T-helper 17 cell (primary cell): ENCODE results near the gene SCPEP1. TPM values are rescaled to one million over a fixed set of nuclear protein-coding genes. Genes with fewer than 3 reads are reported as not detected.
A peak's percentile ranks its signal among the peaks of the same experiment; 100 is the strongest.

Experiments
- ATAC-seq: fragments of 150-1000 bp; cut with Tn5 transposase; 2 replicates; pipeline ENCODE4 v1.10.0; 2021; ENCODE audit warnings: mild to moderate bottlenecking, moderate library complexity
- DNase-seq, 3 donors: peaks; one replicate each; pipeline versions ENCODE4 v3.0.0 to v3.0.0-alpha.2; 2020 to 2021
- H3K9me3 ChIP-seq: one replicate; pipeline ENCODE4 v1.7.0; 2013; ENCODE audit warnings: low read length, mild to moderate bottlenecking; ENCODE audit not compliant: control insufficient read depth, poor library complexity, severe bottlenecking
- H3K27ac Mint-ChIP-seq: one replicate; pipeline ENCODE4 v1.8.0; 2022; ENCODE audit warnings: mild to moderate bottlenecking, moderate library complexity, mixed read lengths
- H3K27me3 Mint-ChIP-seq: one replicate; pipeline ENCODE4 v1.8.0; 2022; ENCODE audit warnings: mixed read lengths
- H3K36me3 Mint-ChIP-seq: one replicate; pipeline ENCODE4 v1.8.0; 2022; ENCODE audit warnings: low read depth, mixed read lengths
- H3K4me1 Mint-ChIP-seq: one replicate; pipeline ENCODE4 v1.8.0; 2022; ENCODE audit warnings: mild to moderate bottlenecking, mixed read lengths
- H3K4me3 Mint-ChIP-seq: one replicate; pipeline ENCODE4 v1.8.0; 2022; ENCODE audit warnings: mild to moderate bottlenecking, moderate library complexity, mixed read lengths
- total RNA-seq, 4 donors: library from RNA in 2 of 4; stranded (reverse) in 2 of 4; gene quantifications; one replicate each; pipeline ENCODE4 v1.2.3 and lab custom pipeline; 2022 to 2026

SCPEP1 gene
- total RNA-seq, 2 donors from 2014 or later, result 17.7 to 21.9 TPM

DNA sequence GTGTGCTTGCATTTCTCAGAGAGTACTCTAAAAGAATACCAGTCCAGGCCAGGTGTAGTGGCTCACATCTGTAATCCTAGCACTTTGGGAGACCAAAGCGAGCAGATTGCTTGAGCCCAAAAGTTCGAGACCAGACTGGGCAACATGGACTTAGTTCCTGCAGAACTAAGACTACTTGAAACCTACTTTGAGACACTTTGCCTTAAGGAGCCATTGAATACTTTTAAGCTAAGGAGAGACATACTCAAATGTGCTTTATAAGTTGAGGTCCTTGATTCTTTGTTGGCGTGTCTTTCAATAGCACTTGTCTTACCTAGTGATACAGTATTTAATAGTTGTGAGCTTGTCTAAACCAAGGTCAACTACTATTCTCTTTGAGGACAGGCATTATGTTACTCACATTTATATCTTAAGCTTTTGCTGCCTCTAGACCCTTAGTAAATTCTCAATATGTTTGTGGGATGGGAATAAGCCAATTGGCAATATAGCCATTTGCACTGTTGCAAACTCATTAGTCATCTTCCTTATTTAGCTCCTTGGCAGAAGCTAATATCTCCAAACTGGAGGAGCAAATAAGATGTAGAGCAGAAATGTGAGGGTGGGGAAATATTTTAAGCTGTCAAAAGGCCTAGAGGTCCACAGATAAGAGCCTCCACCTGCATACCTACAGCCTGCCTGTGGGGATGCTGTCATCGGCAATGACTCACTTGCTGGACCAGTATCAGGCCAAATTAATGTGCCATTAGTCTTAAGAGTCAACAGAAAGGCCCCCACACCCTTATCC lies 16.3 kb downstream of the SCPEP1 start:
- H3K27ac Mint-ChIP-seq, result no peak overlapping the region

DNA sequence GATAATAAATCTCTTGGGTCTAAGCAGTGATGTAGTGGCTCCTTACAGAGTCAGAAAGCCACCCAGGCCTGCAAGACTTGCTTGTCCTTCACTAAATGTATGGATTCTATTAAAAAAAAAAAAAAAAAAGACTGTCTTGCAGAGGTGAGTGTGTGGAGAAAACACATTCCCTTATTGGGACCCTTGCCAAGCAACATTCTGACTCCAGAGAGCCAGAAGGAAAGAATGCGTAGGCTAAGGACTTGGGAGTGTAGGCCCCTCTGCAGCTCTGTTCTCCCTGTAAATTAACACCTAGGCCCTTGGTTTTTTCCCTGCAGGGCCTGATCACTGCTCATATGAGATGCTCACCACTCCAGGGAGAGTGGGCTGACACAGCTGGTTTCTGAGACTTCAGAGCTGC lies 17.8 kb downstream of the SCPEP1 start:
- no peak for ATAC-seq
- H3K9me3 ChIP-seq, result no peaks in the 10 kb centered on the region
- Mint-ChIP-seq H3K27me3 (no peaks in the 10 kb centered on the region), H3K27ac (no peak overlapping the region), H3K4me1 (no peaks in the 10 kb centered on the region), H3K4me3 (no peak overlapping the region), H3K36me3 (no peaks in the 10 kb centered on the region)
- DNase-seq, result no peak

More for the DNA sequence above, 16.3 kb downstream of the SCPEP1 start:
- Mint-ChIP-seq H3K36me3 (peaks cover 2% of the 10 kb centered on the region), H3K27me3 (no peaks in the 10 kb centered on the region), H3K4me3 (no peak overlapping the region), H3K4me1 (no peaks in the 10 kb centered on the region)
- ATAC-seq (no peak), DNase-seq (no peak)
- no peaks in the 10 kb centered on the region for H3K9me3 ChIP-seq

DNA sequence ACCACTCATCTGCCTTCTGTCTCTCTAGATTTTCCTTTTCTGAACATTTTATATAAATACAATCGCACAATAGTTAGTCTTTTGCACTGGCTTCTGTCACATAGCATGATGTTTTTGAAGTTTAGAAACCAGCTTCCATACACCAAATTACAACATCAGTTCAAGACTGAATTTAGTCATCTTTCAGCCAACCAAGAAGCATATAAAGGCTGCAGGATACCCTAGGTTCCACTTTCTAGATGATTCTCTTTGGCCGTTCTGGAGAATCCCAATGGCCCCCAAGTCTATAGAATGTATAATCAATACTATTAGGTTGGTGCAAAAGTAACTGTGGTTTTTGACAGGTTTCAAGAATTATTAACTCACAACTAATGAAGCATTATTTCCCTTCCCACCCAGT lies 19.4 kb downstream of the SCPEP1 start:
- no peak overlapping the region for H3K4me3 Mint-ChIP-seq
- DNase-seq (no peak), ATAC-seq (no peak)
- no peaks in the 10 kb centered on the region for H3K36me3 Mint-ChIP-seq
- H3K27ac Mint-ChIP-seq, result no peak overlapping the region
- no peaks in the 10 kb centered on the region for H3K27me3 Mint-ChIP-seq
- no peaks in the 10 kb centered on the region for H3K4me1 Mint-ChIP-seq
- no peaks in the 10 kb centered on the region for H3K9me3 ChIP-seq

DNA sequence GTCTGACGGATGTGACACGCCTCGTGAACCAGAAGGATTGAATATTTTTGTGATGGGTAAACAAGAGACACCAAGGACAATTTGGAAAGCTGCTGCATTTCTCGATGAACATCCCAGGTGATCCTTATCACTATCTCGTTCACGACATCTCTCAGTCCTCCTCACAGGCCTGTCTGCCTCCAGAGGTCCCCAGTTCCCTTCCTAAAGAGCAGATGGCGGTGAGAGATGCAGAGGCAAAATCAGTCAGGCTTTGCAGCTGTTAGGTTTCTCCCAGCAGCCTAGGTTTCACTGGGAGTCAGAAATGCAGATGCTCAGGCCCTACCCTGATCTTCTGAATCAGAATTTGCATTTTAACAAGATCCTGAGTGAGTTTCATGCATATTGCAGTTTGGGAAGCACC lies 23.6 kb downstream of the SCPEP1 start:
- no peaks in the 10 kb centered on the region for H3K9me3 ChIP-seq
- H3K4me1 Mint-ChIP-seq, result no peaks in the 10 kb centered on the region
- no peak for DNase-seq
- no peaks in the 10 kb centered on the region for H3K27me3 Mint-ChIP-seq
- no peak for ATAC-seq
- no peaks in the 10 kb centered on the region for H3K36me3 Mint-ChIP-seq
- no peak overlapping the region for H3K27ac Mint-ChIP-seq
- H3K4me3 Mint-ChIP-seq, result no peak overlapping the region

DNA sequence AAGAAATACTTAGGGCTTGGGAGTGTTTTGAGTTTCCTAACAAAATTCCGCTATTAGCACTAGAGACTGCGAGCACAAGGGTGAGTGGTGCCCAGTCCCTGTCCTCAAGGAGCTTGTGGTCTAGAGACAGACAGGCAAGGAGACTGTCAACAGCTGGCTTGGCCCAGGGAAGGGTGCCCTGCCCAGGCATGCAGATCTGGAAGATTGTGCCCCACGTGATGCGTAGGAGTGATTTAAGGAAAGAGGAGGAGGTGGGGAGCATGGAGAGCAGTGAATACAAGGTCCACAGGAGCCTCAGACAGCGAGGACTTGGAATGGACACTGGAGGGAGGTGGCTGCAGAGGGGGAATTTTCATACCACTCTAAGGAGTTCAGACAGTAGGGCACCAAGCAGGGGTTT lies 25.0 kb downstream of the SCPEP1 start:
- Mint-ChIP-seq H3K27me3 (no peaks in the 10 kb centered on the region), H3K4me3 (no peak overlapping the region), H3K4me1 (no peaks in the 10 kb centered on the region), H3K36me3 (no peaks in the 10 kb centered on the region), H3K27ac (no peak overlapping the region)
- no peaks in the 10 kb centered on the region for H3K9me3 ChIP-seq
- DNase-seq (no peak), ATAC-seq (no peak)

DNA sequence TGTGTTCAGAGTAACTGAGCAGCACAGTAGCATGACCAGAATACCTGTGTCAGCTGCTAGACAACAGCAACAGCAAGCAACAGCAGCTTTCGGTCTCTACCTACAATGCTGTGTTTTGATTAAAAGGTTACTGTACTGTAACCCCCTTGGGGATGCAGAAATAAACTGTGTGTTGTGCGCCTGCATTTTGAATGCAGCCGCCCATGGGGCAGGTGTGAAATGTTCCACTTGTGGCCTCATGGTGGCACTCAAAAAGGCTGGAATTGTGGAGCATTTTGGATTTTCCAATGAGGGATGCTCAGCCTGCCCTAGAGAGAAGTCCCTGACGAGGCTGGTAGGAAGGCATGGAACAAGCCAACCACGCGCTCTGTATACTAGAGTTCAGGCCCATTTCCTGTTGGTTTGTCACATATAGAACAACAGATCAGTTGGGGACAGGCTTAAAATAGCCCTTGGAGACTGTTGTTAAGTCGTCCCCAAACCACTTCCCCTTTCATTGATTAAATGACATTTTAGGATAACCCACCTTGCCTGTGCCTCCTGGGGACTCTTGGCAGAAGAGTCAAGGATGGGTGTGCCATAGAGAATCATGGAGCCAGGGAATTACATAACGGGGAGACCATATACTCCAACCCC lies 27.1 kb downstream of the SCPEP1 start:
- no peak for DNase-seq

DNA sequence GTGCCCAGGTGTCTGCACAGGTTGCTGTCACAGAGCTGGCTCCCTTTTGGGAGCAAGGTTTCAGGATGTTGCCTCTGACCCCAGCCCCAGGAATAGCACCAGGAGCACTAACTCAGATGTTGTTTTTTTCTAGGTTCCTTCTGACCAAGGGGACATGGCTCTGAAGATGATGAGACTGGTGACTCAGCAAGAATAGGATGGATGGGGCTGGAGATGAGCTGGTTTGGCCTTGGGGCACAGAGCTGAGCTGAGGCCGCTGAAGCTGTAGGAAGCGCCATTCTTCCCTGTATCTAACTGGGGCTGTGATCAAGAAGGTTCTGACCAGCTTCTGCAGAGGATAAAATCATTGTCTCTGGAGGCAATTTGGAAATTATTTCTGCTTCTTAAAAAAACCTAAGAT lies 28.1 kb downstream of the SCPEP1 start:
- H3K27ac Mint-ChIP-seq, result no peak overlapping the region
- no peak overlapping the region for H3K4me3 Mint-ChIP-seq

More for the DNA sequence above, 27.1 kb downstream of the SCPEP1 start:
- Mint-ChIP-seq H3K4me3 (no peak overlapping the region), H3K4me1 (peaks cover 3% of the 10 kb centered on the region), H3K27me3 (peaks cover 10% of the 10 kb centered on the region), H3K36me3 (no peaks in the 10 kb centered on the region), H3K27ac (no peak overlapping the region)
- no peaks in the 10 kb centered on the region for H3K9me3 ChIP-seq
- peak; percentile 54 for ATAC-seq

DNA sequence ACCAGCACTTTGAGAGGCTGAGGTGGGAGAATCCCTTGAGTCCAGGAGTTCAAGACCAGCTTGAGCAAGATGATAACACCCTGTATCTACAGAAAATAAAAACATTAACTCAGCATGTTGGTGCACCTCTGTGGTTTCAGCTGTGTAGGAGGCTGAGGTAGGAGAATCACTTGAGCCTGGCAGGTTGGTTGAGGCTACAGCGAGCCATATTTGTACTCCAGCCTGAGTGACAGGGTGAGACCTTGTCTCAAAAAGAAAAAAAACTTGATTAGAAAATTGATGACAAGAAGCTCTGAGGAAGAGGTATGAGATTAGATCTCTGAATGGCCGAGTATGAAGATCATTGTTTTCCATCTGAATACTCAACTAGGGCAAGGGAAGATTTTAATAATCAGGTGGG lies 31.0 kb downstream of the SCPEP1 start:
- no peaks in the 10 kb centered on the region for H3K9me3 ChIP-seq
- no peak for DNase-seq
- H3K36me3 Mint-ChIP-seq, result no peaks in the 10 kb centered on the region
- H3K4me3 Mint-ChIP-seq, result no peak overlapping the region
- H3K27me3 Mint-ChIP-seq, result peaks cover 11% of the 10 kb centered on the region
- ATAC-seq, result no peak
- peaks cover 7% of the 10 kb centered on the region for H3K4me1 Mint-ChIP-seq
- H3K27ac Mint-ChIP-seq, result no peak overlapping the region

More for the DNA sequence above, 28.1 kb downstream of the SCPEP1 start:
- Mint-ChIP-seq H3K27me3 (peaks cover 11% of the 10 kb centered on the region), H3K4me1 (peaks cover 7% of the 10 kb centered on the region), H3K36me3 (no peaks in the 10 kb centered on the region)
- DNase-seq, result no peak
- ATAC-seq, result no peak
- no peaks in the 10 kb centered on the region for H3K9me3 ChIP-seq

DNA sequence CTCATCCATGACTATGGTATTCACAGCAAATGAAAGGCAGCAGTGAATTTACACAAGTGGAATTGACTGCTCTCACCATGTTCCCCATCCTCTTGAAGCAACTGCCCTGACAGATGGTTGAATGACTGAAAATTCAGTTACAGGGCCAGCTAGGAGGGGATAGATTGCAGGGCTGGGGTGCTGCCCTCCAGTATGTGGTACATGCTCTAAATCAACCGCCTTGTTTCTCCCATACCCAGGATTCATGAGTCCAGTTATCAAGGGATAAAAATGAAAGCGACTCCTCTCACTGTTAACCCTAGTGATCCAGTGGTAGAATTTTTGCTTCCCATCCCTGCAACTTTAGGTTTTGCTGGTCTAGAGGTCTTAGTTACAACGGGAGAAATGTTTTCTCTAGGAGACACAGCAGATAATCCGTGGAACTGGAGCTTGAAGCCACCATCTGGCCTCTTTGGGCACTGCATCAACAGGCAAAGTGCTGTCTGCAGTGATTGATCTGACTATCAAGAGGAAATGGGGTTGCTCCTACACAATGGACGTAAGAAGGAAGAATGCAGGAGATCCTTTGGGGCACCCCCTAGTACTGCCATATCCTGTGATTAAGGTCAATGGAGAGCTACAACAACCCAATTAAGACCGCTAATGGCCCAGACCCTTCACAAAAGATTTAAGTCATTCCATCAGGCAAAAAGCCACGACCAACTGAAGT lies 32.0 kb downstream of the SCPEP1 start:
- Mint-ChIP-seq H3K4me1 (peaks cover 7% of the 10 kb centered on the region), H3K36me3 (no peaks in the 10 kb centered on the region), H3K27me3 (peaks cover 11% of the 10 kb centered on the region), H3K27ac (no peak overlapping the region), H3K4me3 (peak overlapping the region; percentile 84)
- peak; percentile 93 for ATAC-seq
- H3K9me3 ChIP-seq, result no peaks in the 10 kb centered on the region
- DNase-seq, result peak; percentile 16 to 28 (median 21)

DNA sequence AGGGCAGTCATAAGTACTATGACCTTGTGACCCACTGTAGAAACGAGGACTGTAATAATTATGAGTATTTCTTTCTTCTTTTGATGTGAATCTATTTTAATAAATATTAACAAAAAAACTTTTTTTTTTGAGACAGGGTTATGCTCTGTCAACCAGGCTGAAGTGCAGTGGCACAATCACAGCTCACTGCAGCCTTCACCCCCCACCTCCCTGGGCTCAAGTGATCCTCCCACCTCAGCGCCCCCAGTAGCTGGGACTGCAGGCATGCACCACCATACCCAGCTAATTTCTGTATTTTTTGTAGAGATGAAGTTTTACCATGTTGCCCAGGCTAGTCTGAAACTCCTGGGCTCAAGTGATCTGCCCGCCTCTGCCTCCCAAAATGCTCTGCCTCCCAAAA lies 32.6 kb downstream of the SCPEP1 start:
- no peaks in the 10 kb centered on the region for H3K9me3 ChIP-seq
- Mint-ChIP-seq H3K27ac (no peak overlapping the region), H3K36me3 (no peaks in the 10 kb centered on the region), H3K4me1 (peaks cover 7% of the 10 kb centered on the region), H3K27me3 (peaks cover 11% of the 10 kb centered on the region), H3K4me3 (no peak overlapping the region)
- ATAC-seq, result peak; percentile 21
- DNase-seq, result no peak

DNA sequence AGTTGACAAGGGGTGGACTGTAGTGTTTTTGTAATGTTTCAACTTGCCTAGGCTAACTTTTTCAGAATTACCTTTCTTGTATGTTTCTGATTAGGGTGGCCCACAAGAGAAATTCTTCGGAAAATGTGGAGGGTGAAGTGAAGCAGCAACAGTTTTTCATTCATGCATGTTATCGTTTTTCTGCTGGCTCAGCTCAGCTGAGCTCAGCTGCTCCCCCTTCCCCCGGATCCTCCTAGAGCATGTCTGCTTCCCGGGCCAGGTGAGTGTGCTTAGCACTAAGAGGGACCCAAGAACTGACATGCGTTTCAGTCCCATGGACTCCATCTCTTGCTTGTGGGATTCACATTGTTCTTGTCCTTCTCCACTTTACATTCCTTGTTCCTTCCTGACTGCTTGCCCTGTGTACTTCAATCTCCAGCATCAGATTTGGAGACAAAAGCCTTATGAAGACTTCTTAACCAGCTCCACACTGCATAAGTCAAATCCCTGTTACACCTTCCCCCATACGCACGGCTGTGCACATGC lies 33.6 kb downstream of the SCPEP1 start:
- no peaks in the 10 kb centered on the region for H3K9me3 ChIP-seq
- ATAC-seq, result no peak
- no peak for DNase-seq
- no peaks in the 10 kb centered on the region for H3K36me3 Mint-ChIP-seq
- H3K4me1 Mint-ChIP-seq, result peaks cover 7% of the 10 kb centered on the region
- peaks cover 21% of the 10 kb centered on the region for H3K27me3 Mint-ChIP-seq
- H3K4me3 Mint-ChIP-seq, result no peak overlapping the region
- H3K27ac Mint-ChIP-seq, result no peak overlapping the region

DNA sequence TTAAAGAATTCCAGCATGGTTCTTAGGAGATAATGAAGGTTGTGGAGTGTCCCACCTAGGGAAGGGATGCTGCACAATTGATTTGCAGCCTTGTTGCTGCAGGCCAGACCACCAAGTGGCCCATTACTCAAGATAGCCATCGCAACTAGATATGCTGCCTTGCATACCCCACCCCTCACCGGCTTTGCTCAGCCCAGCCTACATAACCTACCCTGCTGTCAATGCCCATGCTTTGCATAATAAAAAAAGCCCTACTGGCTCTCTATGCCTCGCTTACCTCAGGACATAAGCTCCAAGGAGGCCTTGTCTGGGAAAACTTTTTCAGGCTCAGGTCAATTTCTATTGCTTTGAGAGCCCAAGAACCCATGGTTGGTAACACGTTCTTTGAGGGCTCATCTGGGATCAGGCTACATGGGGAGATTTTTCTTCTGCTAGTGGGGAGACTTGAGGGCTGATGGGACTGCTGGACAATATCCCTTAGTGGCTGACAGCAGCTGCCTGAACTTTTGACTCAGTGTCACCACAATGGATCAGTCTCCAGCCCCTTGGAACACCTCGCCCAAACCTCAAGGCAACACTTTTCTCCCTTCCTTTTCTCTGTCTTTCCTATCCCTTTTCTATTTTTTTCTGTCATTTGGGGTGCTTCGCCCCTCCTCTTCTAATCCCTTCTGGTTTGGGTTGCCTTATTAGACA lies 38.3 kb downstream of the SCPEP1 start:
- H3K27ac Mint-ChIP-seq, result no peak overlapping the region
- DNase-seq (no peak), ATAC-seq (no peak)
- H3K27me3 Mint-ChIP-seq, result peaks cover 51% of the 10 kb centered on the region
- no peaks in the 10 kb centered on the region for H3K9me3 ChIP-seq
- H3K36me3 Mint-ChIP-seq, result no peaks in the 10 kb centered on the region
- H3K4me3 Mint-ChIP-seq, result no peak overlapping the region
- H3K4me1 Mint-ChIP-seq, result no peaks in the 10 kb centered on the region

DNA sequence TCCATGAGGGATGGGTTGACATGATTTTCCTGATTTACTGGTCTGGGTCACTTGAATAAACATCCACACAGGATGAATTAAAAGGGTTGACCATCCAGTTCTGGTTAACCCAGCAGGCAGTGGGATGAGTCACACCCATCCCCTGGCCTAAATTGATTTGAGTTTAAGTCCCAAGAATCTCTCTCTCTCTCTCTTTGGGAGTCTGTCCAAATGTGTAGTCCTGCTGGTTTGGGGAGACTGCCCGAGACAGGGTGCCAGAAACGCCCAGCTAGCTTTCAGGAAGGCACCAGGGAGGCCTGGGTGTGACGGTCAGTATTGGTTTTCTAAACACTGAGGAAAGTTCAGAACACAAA lies 38.8 kb downstream of the SCPEP1 start:
- H3K9me3 ChIP-seq, result no peaks in the 10 kb centered on the region
- H3K4me3 Mint-ChIP-seq, result no peak overlapping the region
- ATAC-seq (no peak), DNase-seq (no peak)
- H3K27ac Mint-ChIP-seq, result no peak overlapping the region
- H3K27me3 Mint-ChIP-seq, result peaks cover 56% of the 10 kb centered on the region
- H3K4me1 Mint-ChIP-seq, result no peaks in the 10 kb centered on the region
- H3K36me3 Mint-ChIP-seq, result no peaks in the 10 kb centered on the region
